Measurements from ENCODE around the gene PDE4D. TPM values are rescaled to one million over a fixed set of nuclear protein-coding genes. Genes with fewer than 3 reads are reported as not detected.

The PDE4D gene
- total and polyA plus RNA-seq, 2 experiments from 2014 or later: 21.9 to 54.2 TPM

GRCh38 chr5:59704936-59705335 is 188.6 kb downstream of the PDE4D start:
- no peak overlapping the region for H3K27ac ChIP-seq

GRCh38 chr5:59703789-59704188 is 189.7 kb downstream of the PDE4D start:
- H3K27ac ChIP-seq: no peak overlapping the region
- DNase-seq (ENCODE audit: low read depth in 1 of 2, low spot score in 1 of 2): no peak
- no peaks in the 10 kb centered on the region for H3K27me3 ChIP-seq
- H3K4me1 ChIP-seq (ENCODE audit: low read depth): no peaks in the 10 kb centered on the region
- H3K4me3 ChIP-seq: no peak overlapping the region
- H3K36me3 ChIP-seq: no peaks in the 10 kb centered on the region
- TF ChIP-seq CTCF (IDR thresholded peaks at IDR 0.05; ENCODE audit: low read depth, low read length): no peak
- no peaks in the 10 kb centered on the region for H3K9me3 ChIP-seq (ENCODE audit: low read depth)

More at GRCh38 chr5:59704936-59705335, 188.6 kb downstream of the PDE4D start:
- DNase-seq (ENCODE audit: low read depth in 1 of 2, low spot score in 1 of 2): no peak
- Histone ChIP-seq H3K4me3 (no peak overlapping the region), H3K4me1 (ENCODE audit: low read depth) (peaks cover 7% of the 10 kb centered on the region), H3K9me3 (ENCODE audit: low read depth) (no peaks in the 10 kb centered on the region), H3K36me3 (no peaks in the 10 kb centered on the region), H3K27me3 (no peaks in the 10 kb centered on the region)
- no peak for TF ChIP-seq CTCF (IDR thresholded peaks at IDR 0.05; ENCODE audit: low read depth, low read length)

- no peaks in the 10 kb centered on the region for H3K4me1 ChIP-seq (ENCODE audit: low read depth)
- no peaks in the 10 kb centered on the region for H3K9me3 ChIP-seq (ENCODE audit: low read depth)
- no peak overlapping the region for H3K27ac ChIP-seq
- no peak overlapping the region for H3K4me3 ChIP-seq
- no peak for TF ChIP-seq CTCF (IDR thresholded peaks at IDR 0.05; ENCODE audit: low read depth, low read length)
- peak; percentile 28 to 86 for DNase-seq (ENCODE audit: low read depth in 1 of 2, low spot score in 1 of 2)
- no peaks in the 10 kb centered on the region for H3K36me3 ChIP-seq
- H3K27me3 ChIP-seq: no peaks in the 10 kb centered on the region
Measured at GRCh38 chr5:59698207-59699178, 195.0 kb downstream of the PDE4D start.

GRCh38 chr5:59694411-59694810 is 199.1 kb downstream of the PDE4D start:
- TF ChIP-seq CTCF (IDR thresholded peaks at IDR 0.05; ENCODE audit: low read depth, low read length): no peak
- Histone ChIP-seq H3K27ac (no peak overlapping the region), H3K27me3 (no peaks in the 10 kb centered on the region), H3K9me3 (ENCODE audit: low read depth) (no peaks in the 10 kb centered on the region), H3K4me1 (ENCODE audit: low read depth) (no peaks in the 10 kb centered on the region), H3K36me3 (no peaks in the 10 kb centered on the region), H3K4me3 (no peak overlapping the region)
- DNase-seq (ENCODE audit: low read depth in 1 of 2, low spot score in 1 of 2): peak in 1 of 2 donors; percentile 32

GRCh38 chr5:59693492-59694309 is 199.8 kb downstream of the PDE4D start:
- peak in 1 of 2 donors; percentile 80 for DNase-seq (ENCODE audit: low read depth in 1 of 2, low spot score in 1 of 2)
- Histone ChIP-seq H3K27me3 (no peaks in the 10 kb centered on the region), H3K9me3 (ENCODE audit: low read depth) (no peaks in the 10 kb centered on the region), H3K4me1 (ENCODE audit: low read depth) (no peaks in the 10 kb centered on the region), H3K4me3 (no peak overlapping the region), H3K27ac (no peak overlapping the region), H3K36me3 (no peaks in the 10 kb centered on the region)
- TF ChIP-seq CTCF (IDR thresholded peaks at IDR 0.05; ENCODE audit: low read depth, low read length): no peak

Measured in cardiac muscle cell (in vitro differentiated cells and primary cell).